Hippocampal formation (tissue), 2 donors: ENCODE results near the gene LAMTOR1.

Experiments
- DNase-seq, 2 donors: peaks; one replicate each; lab custom pipeline; 2025; lab: John Stamatoyannopoulos, UW

Gene LAMTOR1

GRCh38 chr11:72119198-72119597 is 16.1 kb upstream of the LAMTOR1 start:
- no peak for DNase-seq

GRCh38 chr11:72116019-72116755 is 13.1 kb upstream of the LAMTOR1 start:
- DNase-seq = no peak

GRCh38 chr11:72114570-72114969 is 11.5 kb upstream of the LAMTOR1 start:
- DNase-seq = no peak

- DNase-seq = no peak
Observed at GRCh38 chr11:72112978-72113808, 10.1 kb upstream of the LAMTOR1 start.

GRCh38 chr11:72112143-72112977 is 9.3 kb upstream of the LAMTOR1 start, which contains the start of gene ANAPC15:
ANAPC15 (minus strand) TSS chr11:72112695; CDS start chr11:72111276, 1,419 bp downstream.
- peak; percentile 95 to 100 for DNase-seq

GRCh38 chr11:72111300-72112142 is 8.4 kb upstream of the LAMTOR1 start:
- no peak for DNase-seq

GRCh38 chr11:72105888-72106287 is 2.8 kb upstream of the LAMTOR1 start, which contains the start of gene TOMT:
TOMT (plus strand) TSS chr11:72105924; CDS start chr11:72105952, 28 bp downstream.
- no peak for DNase-seq

GRCh38 chr11:72103754-72104167 is 664 bp upstream of the LAMTOR1 start:
- DNase-seq = no peak

- DNase-seq = no peak
Observed at GRCh38 chr11:72102631-72102945, 509 bp downstream of the LAMTOR1 start.

- DNase-seq = no peak
Observed at GRCh38 chr11:72102162-72102561, 935 bp downstream of the LAMTOR1 start.

GRCh38 chr11:72100462-72100861 is 2.6 kb downstream of the LAMTOR1 start:
- DNase-seq = no peak

- DNase-seq = no peak
Observed at GRCh38 chr11:72100009-72100408, 3.1 kb downstream of the LAMTOR1 start.

GRCh38 chr11:72098741-72099140 is 4.4 kb downstream of the LAMTOR1 start:
- no peak for DNase-seq

GRCh38 chr11:72091292-72091691 is 11.8 kb downstream of the LAMTOR1 start:
- peak; percentile 43 to 60 for DNase-seq

- DNase-seq = no peak
Observed at GRCh38 chr11:72088076-72088808, 14.9 kb downstream of the LAMTOR1 start.

- DNase-seq = peak; percentile 43 to 73
Observed at GRCh38 chr11:72085621-72086351, 17.3 kb downstream of the LAMTOR1 start.

GRCh38 chr11:72084965-72085364 is 18.1 kb downstream of the LAMTOR1 start:
- DNase-seq = no peak

- no peak for DNase-seq
Observed at GRCh38 chr11:72084076-72084475, 19.0 kb downstream of the LAMTOR1 start.

GRCh38 chr11:72083414-72083813 is 19.7 kb downstream of the LAMTOR1 start:
- DNase-seq = no peak
